Esophagus (tissue), 2 donors: Measurements from ENCODE around the gene SCUBE1. TPM values are rescaled to one million over a fixed set of nuclear protein-coding genes. Genes with fewer than 3 reads are reported as not detected.

Source experiments
- H3K27ac ChIP-seq, 2 donors: one replicate each; pipeline ENCODE4 v1.5.1; 2013; ENCODE audit warnings: low read depth in 2 of 2, mild to moderate bottlenecking in 2 of 2, inconsistent platforms in 1 of 2, low read length in 1 of 2, moderate library complexity in 1 of 2
- H3K27me3 ChIP-seq, 2 donors: one replicate each; pipeline ENCODE4 v1.6.1; 2013; ENCODE audit warnings: low read length in 2 of 2, control low read depth in 1 of 2, mild to moderate bottlenecking in 1 of 2; ENCODE audit not compliant: insufficient read depth in 2 of 2, control insufficient read depth in 1 of 2
- H3K36me3 ChIP-seq, 2 donors: one replicate each; pipeline ENCODE4 v1.6.1; 2013; ENCODE audit warnings: low read length in 1 of 2; ENCODE audit not compliant: control insufficient read depth in 2 of 2, insufficient read depth in 2 of 2
- H3K4me1 ChIP-seq, 2 donors: one replicate each; pipeline ENCODE4 v1.6.1; 2013; ENCODE audit warnings: low read length in 1 of 2; ENCODE audit not compliant: control insufficient read depth in 2 of 2, insufficient read depth in 2 of 2
- H3K4me3 ChIP-seq, 2 donors: one replicate each; pipeline ENCODE4 v1.5.1; 2013; ENCODE audit warnings: low read length in 2 of 2, mild to moderate bottlenecking in 2 of 2, low read depth in 1 of 2, moderate library complexity in 1 of 2
- H3K9me3 ChIP-seq, 2 donors: one replicate each; pipeline ENCODE4 v1.6.1; 2013; ENCODE audit warnings: mild to moderate bottlenecking in 2 of 2, low read depth in 1 of 2, low read length in 1 of 2, moderate library complexity in 1 of 2; ENCODE audit not compliant: control insufficient read depth in 2 of 2, insufficient read depth in 1 of 2
- WGBS, 2 donors: extraction: QIAGEN DNeasy Blood & Tissue Kit; methylation state at CpG; one replicate each; pipeline ENCODE4 v1.1.7; 2013; 5-methylcytosine and 5-hydroxymethylcytosine counted together
- polyA plus RNA-seq, 2 donors: library from polyadenylated mRNA; stranded (reverse); fragments of 200-250 nt; gene quantifications; one replicate each; pipeline ENCODE4 v1.2.3, GENCODE V29; 2013
- donor health status: healthy with polysubstance abuse.
- donor health status: Bipolar disorder and iron deficiency.

SCUBE1 gene
- polyA plus RNA-seq, 2 donors = 2.2 to 2.4 TPM

- peaks cover 0 to 6% of the 10 kb centered on the region in 2 donors for H3K4me1 ChIP-seq
- H3K36me3 ChIP-seq = no peaks in the 10 kb centered on the region
- no peak overlapping the region for H3K4me3 ChIP-seq
- WGBS, 2 donors = 82 to 86% methylated on average over 7 of the region's 7 CpGs
- no peak overlapping the region for H3K27ac ChIP-seq
- H3K27me3 ChIP-seq = no peaks in the 10 kb centered on the region
- no peaks in the 10 kb centered on the region for H3K9me3 ChIP-seq
Measured at GRCh38 chr22:43240614-43241013, 102.6 kb downstream of the SCUBE1 start.

GRCh38 chr22:43239956-43240355, 103.2 kb downstream of the SCUBE1 start:
- 82% methylated on average over 9 of the region's 9 CpGs for WGBS, 2 donors
- Histone ChIP-seq H3K27me3 (no peaks in the 10 kb centered on the region), H3K36me3 (no peaks in the 10 kb centered on the region), H3K27ac (no peak overlapping the region), H3K4me1 (peaks cover 0 to 6% of the 10 kb centered on the region in 2 donors), H3K9me3 (no peaks in the 10 kb centered on the region), H3K4me3 (no peak overlapping the region)

- no peak overlapping the region for H3K27ac ChIP-seq
- H3K27me3 ChIP-seq = no peaks in the 10 kb centered on the region
- WGBS, 2 donors = 48 to 54% methylated on average over 7 of the region's 7 CpGs
- no peaks in the 10 kb centered on the region for H3K36me3 ChIP-seq
- H3K4me1 ChIP-seq = peaks cover 0 to 6% of the 10 kb centered on the region in 2 donors
- no peak overlapping the region for H3K4me3 ChIP-seq
- H3K9me3 ChIP-seq = no peaks in the 10 kb centered on the region
Measured at GRCh38 chr22:43239193-43239780, 103.9 kb downstream of the SCUBE1 start.

- Histone ChIP-seq H3K36me3 (no peaks in the 10 kb centered on the region), H3K4me3 (no peak overlapping the region), H3K27me3 (no peaks in the 10 kb centered on the region), H3K27ac (no peak overlapping the region), H3K9me3 (no peaks in the 10 kb centered on the region), H3K4me1 (peaks cover 0 to 6% of the 10 kb centered on the region in 2 donors)
- WGBS, 2 donors = 69% methylated on average over 19 of the region's 19 CpGs
Measured at GRCh38 chr22:43238526-43239006, 104.6 kb downstream of the SCUBE1 start.

GRCh38 chr22:43237280-43237679, 105.9 kb downstream of the SCUBE1 start:
- WGBS, 2 donors = 70 to 71% methylated on average over 9 of the region's 9 CpGs
- no peaks in the 10 kb centered on the region for H3K9me3 ChIP-seq
- H3K4me3 ChIP-seq = no peak overlapping the region
- no peak overlapping the region for H3K27ac ChIP-seq
- peaks cover 0 to 6% of the 10 kb centered on the region in 2 donors for H3K4me1 ChIP-seq
- H3K27me3 ChIP-seq = no peaks in the 10 kb centered on the region
- no peaks in the 10 kb centered on the region for H3K36me3 ChIP-seq

- WGBS, 2 donors = 74 to 76% methylated on average over 14 of the region's 14 CpGs
- H3K4me3 ChIP-seq = no peak overlapping the region
- no peaks in the 10 kb centered on the region for H3K9me3 ChIP-seq
- no peak overlapping the region for H3K27ac ChIP-seq
- H3K36me3 ChIP-seq = no peaks in the 10 kb centered on the region
- H3K27me3 ChIP-seq = no peaks in the 10 kb centered on the region
- H3K4me1 ChIP-seq = peaks cover 0 to 6% of the 10 kb centered on the region in 2 donors
Measured at GRCh38 chr22:43236411-43237166, 106.6 kb downstream of the SCUBE1 start.

GRCh38 chr22:43235445-43236409, 107.4 kb downstream of the SCUBE1 start:
- WGBS, 2 donors = 70 to 73% methylated on average over 22 of the region's 22 CpGs
- Histone ChIP-seq H3K9me3 (no peaks in the 10 kb centered on the region), H3K27me3 (no peaks in the 10 kb centered on the region), H3K27ac (no peak overlapping the region), H3K36me3 (no peaks in the 10 kb centered on the region), H3K4me3 (no peak overlapping the region), H3K4me1 (peaks cover 0 to 6% of the 10 kb centered on the region in 2 donors)

- Histone ChIP-seq H3K4me3 (no peak overlapping the region), H3K36me3 (no peaks in the 10 kb centered on the region), H3K27ac (no peak overlapping the region), H3K27me3 (no peaks in the 10 kb centered on the region), H3K9me3 (no peaks in the 10 kb centered on the region), H3K4me1 (peaks cover 0 to 6% of the 10 kb centered on the region in 2 donors)
- 77 to 79% methylated on average over 9 of the region's 9 CpGs for WGBS, 2 donors
Measured at GRCh38 chr22:43234264-43234988, 108.7 kb downstream of the SCUBE1 start.

- WGBS, 2 donors = 60 to 73% methylated on average over 6 of the region's 6 CpGs
- H3K36me3 ChIP-seq = no peaks in the 10 kb centered on the region
- H3K4me1 ChIP-seq = peaks cover 0 to 3% of the 10 kb centered on the region in 2 donors
- H3K9me3 ChIP-seq = no peaks in the 10 kb centered on the region
- H3K4me3 ChIP-seq = no peak overlapping the region
- no peaks in the 10 kb centered on the region for H3K27me3 ChIP-seq
- no peak overlapping the region for H3K27ac ChIP-seq
Measured at GRCh38 chr22:43233529-43233928, 109.6 kb downstream of the SCUBE1 start.
